H1 (cell line): ENCODE measurements around the gene GABRG3.

Source experiments
- CTCF ChIP-seq, 3 experiments: IDR thresholded peaks; 1 replicate in 2 of 3; 2 replicates in 1 of 3; pipeline versions ENCODE4 v1.5.1 to v1.6.1; 2011; ENCODE audit warnings: low read length in 3 of 3, mild to moderate bottlenecking in 3 of 3, inconsistent platforms in 2 of 3, low read depth in 1 of 3, moderate library complexity in 1 of 3; ENCODE audit not compliant: insufficient read depth in 1 of 3; ENCODE audit errors: control extremely low read depth in 1 of 3
- EP300 ChIP-seq, 2 experiments: IDR thresholded peaks; 1 replicate in 1 of 2; 2 replicates in 1 of 2; pipeline ENCODE4 v1.6.1; 2011 to 2012; ENCODE audit warnings: low read depth in 2 of 2, low read length in 2 of 2, mild to moderate bottlenecking in 2 of 2, borderline replicate concordance in 1 of 2, inconsistent platforms in 1 of 2, moderate library complexity in 1 of 2
- POLR2AphosphoS5 ChIP-seq: IDR thresholded peaks from 2 replicates; pipeline ENCODE4 v1.6.1; 2011; ENCODE audit warnings: low read depth, low read length
- RFX5 ChIP-seq: IDR thresholded peaks from 2 replicates; pipeline ENCODE4 v1.6.1; 2011; ENCODE audit warnings: low read depth, low read length, improper control_type of control experiment, borderline replicate concordance
- SP1 ChIP-seq: IDR thresholded peaks from 2 replicates; pipeline ENCODE4 v1.6.1; 2011; ENCODE audit warnings: low read depth, low read length
- SP4 ChIP-seq: IDR thresholded peaks from 2 replicates; pipeline ENCODE4 v1.6.1; 2012; ENCODE audit warnings: low read length, inconsistent platforms
- SRF ChIP-seq: IDR thresholded peaks from 2 replicates; pipeline ENCODE4 v1.6.1; 2011; ENCODE audit warnings: mild to moderate bottlenecking, low read depth, low read length, moderate library complexity

GRCh38 chr15:27499191-27499590, 528.2 kb downstream of the GABRG3 start:
- TF ChIP-seq POLR2AphosphoS5 = no peak
- no peak for TF ChIP-seq SP4
- no peak for TF ChIP-seq CTCF (IDR thresholded peaks at IDR 0.05; ENCODE audit: control extremely low read depth in 1 of 3, insufficient read depth in 1 of 3, low read depth in 1 of 3, low read length in 3 of 3)
- TF ChIP-seq SRF = no peak
- TF ChIP-seq EP300 (IDR thresholded peaks at IDR 0.05; ENCODE audit: borderline replicate concordance in 1 of 2, low read depth in 2 of 2, low read length in 2 of 2) = no peak
- TF ChIP-seq RFX5 = no peak
- no peak for TF ChIP-seq SP1
